Erythroblast (primary cell): ENCODE data around the gene XNDC1N.

ENCODE experiments used
- GATA1 ChIP-seq: IDR thresholded peaks from 2 replicates; pipeline ENCODE4 v1.6.1; 2011; ENCODE audit warnings: low read depth, mild to moderate bottlenecking, control low read depth, low read length, moderate library complexity
- POLR2A ChIP-seq: IDR thresholded peaks from 2 replicates; pipeline ENCODE4 v1.6.1; 2011; ENCODE audit warnings: mild to moderate bottlenecking, low read length

DNA sequence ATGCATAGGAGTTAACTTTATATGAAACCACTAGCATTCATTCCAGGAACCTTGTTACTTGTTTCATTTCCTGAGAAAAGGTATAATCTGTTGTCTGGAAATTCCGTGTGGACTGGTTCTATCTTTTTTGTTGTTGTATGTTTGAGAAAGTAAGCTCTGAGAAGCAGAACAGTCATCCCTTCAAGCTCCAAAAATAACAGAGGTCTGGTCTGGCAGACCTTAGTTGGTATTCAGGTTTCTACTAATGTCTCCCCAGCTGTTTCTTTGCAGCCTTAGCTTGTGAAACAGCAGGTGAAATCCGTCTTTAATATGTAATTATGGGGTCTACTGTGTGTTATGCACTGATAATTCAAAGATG lies 2.8 kb upstream of the XNDC1N start:
- TF ChIP-seq POLR2A (no peak), GATA1 (no peak)
